MM.1S (cell line): Measurements from ENCODE around the gene HGFAC.

ENCODE experiments used
- EZH2 ChIP-seq: fragments of 300-600 bp; sonication (generic); optimal IDR thresholded peaks from 2 replicates; pipeline ENCODE3; 2017; ENCODE audit warnings: low read depth, mild to moderate bottlenecking, antibody characterized with exemption, low read length, mixed read lengths
- EZH2phosphoT487 ChIP-seq: fragments of 300-600 bp; sonication (generic); IDR thresholded peaks from 2 replicates; pipeline ENCODE4 v1.6.1; 2018; ENCODE audit warnings: antibody characterized with exemption, low read length
- TF ChIP-seq, protein P1 (sequence below): fragments of 300-600 bp; sonication (generic); IDR thresholded peaks from 2 replicates; pipeline ENCODE4 v1.5.1; 2016; ENCODE audit warnings: antibody characterized with exemption, low read length, mixed read lengths

DNA sequence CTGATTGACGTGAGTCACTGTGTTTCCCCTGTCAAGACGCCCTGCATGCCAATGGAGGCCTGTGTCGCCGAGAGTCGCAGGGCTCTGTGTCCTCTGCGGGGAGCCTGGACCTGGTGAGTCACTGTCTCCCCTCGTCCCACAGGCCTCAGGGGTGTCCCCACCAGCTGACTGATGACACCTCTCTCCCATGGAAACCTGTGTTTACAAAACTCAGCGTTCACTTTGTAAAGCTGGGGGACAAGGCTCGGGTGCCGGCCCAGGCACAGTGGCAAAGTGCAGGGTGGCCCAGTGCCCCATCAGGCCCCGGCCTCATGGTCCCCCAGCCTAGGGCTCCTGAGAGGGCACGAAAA, 21.2 kb upstream of the HGFAC start:
- TF ChIP-seq, protein P1, sequence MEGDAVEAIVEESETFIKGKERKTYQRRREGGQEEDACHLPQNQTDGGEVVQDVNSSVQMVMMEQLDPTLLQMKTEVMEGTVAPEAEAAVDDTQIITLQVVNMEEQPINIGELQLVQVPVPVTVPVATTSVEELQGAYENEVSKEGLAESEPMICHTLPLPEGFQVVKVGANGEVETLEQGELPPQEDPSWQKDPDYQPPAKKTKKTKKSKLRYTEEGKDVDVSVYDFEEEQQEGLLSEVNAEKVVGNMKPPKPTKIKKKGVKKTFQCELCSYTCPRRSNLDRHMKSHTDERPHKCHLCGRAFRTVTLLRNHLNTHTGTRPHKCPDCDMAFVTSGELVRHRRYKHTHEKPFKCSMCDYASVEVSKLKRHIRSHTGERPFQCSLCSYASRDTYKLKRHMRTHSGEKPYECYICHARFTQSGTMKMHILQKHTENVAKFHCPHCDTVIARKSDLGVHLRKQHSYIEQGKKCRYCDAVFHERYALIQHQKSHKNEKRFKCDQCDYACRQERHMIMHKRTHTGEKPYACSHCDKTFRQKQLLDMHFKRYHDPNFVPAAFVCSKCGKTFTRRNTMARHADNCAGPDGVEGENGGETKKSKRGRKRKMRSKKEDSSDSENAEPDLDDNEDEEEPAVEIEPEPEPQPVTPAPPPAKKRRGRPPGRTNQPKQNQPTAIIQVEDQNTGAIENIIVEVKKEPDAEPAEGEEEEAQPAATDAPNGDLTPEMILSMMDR, result no peak
- TF ChIP-seq EZH2phosphoT487, result no peak
- no peak for TF ChIP-seq EZH2
